Ascending aorta (tissue), 2 donors: Measurements from ENCODE around the gene UCK1. TPM values are rescaled to one million over a fixed set of nuclear protein-coding genes. Genes with fewer than 3 reads are reported as not detected.
A peak's percentile ranks its signal among the peaks of the same experiment; 100 is the strongest.

Source experiments
- DNase-seq, 2 donors: peaks; one replicate each; pipeline ENCODE4 v3.0.0-alpha.2; 2019; ENCODE audit warnings: low spot score in 2 of 2
- H3K27ac ChIP-seq, 2 donors: fragments of 200-600 bp; sonication (generic); one replicate each; pipeline ENCODE4 v1.5.1; 2016 to 2017; ENCODE audit warnings: mild to moderate bottlenecking in 1 of 2
- H3K27me3 ChIP-seq: fragments of 200-600 bp; sonication (generic); one replicate; pipeline ENCODE4 v1.5.1; 2017
- H3K36me3 ChIP-seq, 2 donors: fragments of 200-600 bp; sonication (generic); one replicate each; pipeline ENCODE4 v1.5.1; 2016
- H3K4me1 ChIP-seq, 2 donors: fragments of 200-600 bp; sonication (generic); one replicate each; pipeline ENCODE4 v1.5.1; 2016 to 2017; ENCODE audit warnings: mild to moderate bottlenecking in 1 of 2
- H3K4me3 ChIP-seq, 2 donors: fragments of 200-600 bp; sonication (generic); one replicate each; pipeline ENCODE4 v1.5.1; 2016 to 2017; ENCODE audit warnings: mild to moderate bottlenecking in 1 of 2
- H3K9me3 ChIP-seq, 2 donors: fragments of 200-600 bp; sonication (generic); one replicate each; pipeline ENCODE4 v1.5.1; 2016
- CTCF ChIP-seq, 3 experiments: fragments of 200-600 bp in 2 of 3; fragments of 450-650 bp in 1 of 3; sonication (generic) in 2 of 3; IDR thresholded peaks; one replicate each; pipeline ENCODE4 v1.5.1; 2016 to 2019; ENCODE audit warnings: antibody characterized with exemption in 3 of 3, mild to moderate bottlenecking in 1 of 3, moderate library complexity in 1 of 3
- intact Hi-C: fragments of 100-400 bp; cut with DNase I; formaldehyde crosslinking; loops from one replicate; pipeline ENCODE4 v1.15.1; 2023
- total RNA-seq: library from RNA; depleted of rRNA; stranded (reverse); fragments of >200 nt; gene quantifications from one replicate; pipeline ENCODE4 v1.1.0, GENCODE V29; 2016

Gene UCK1
- total RNA-seq, 1 donor from 2014 or later = 39.8 TPM

GRCh38 chr9:131511416-131511815, 19.6 kb downstream of the UCK1 start:
- Histone ChIP-seq H3K36me3 (peaks cover 73 to 76% of the 10 kb centered on the region in 2 donors), H3K27ac (no peak overlapping the region), H3K4me1 (no peaks in the 10 kb centered on the region), H3K4me3 (no peak overlapping the region), H3K9me3 (no peaks in the 10 kb centered on the region), H3K27me3 (no peaks in the 10 kb centered on the region)
- no peak for TF ChIP-seq CTCF (IDR thresholded peaks at IDR 0.05)
- intact Hi-C loops = no loop called here
- no peak for DNase-seq

GRCh38 chr9:131505012-131505411, 26.1 kb downstream of the UCK1 start:
- DNase-seq = no peak
- intact Hi-C loops = no loop called here
- no peak for TF ChIP-seq CTCF (IDR thresholded peaks at IDR 0.05)

GRCh38 chr9:131503626-131504465, 27.2 kb downstream of the UCK1 start:
- no peak for TF ChIP-seq CTCF (IDR thresholded peaks at IDR 0.05)
- Histone ChIP-seq H3K27ac (peak overlapping the region; percentile 12 to 54), H3K27me3 (no peaks in the 10 kb centered on the region), H3K9me3 (no peaks in the 10 kb centered on the region), H3K36me3 (peaks cover 14 to 16% of the 10 kb centered on the region in 2 donors), H3K4me3 (peak overlapping the region; percentile 89 to 96), H3K4me1 (peaks cover 10 to 17% of the 10 kb centered on the region in 2 donors)
- no peak for DNase-seq
- intact Hi-C loops = no loop called here

More at GRCh38 chr9:131505012-131505411, 26.1 kb downstream of the UCK1 start:
- Histone ChIP-seq H3K27me3 (no peaks in the 10 kb centered on the region), H3K4me3 (no peak overlapping the region), H3K27ac (no peak overlapping the region), H3K9me3 (no peaks in the 10 kb centered on the region), H3K4me1 (peaks cover 10 to 17% of the 10 kb centered on the region in 2 donors), H3K36me3 (peaks cover 15 to 16% of the 10 kb centered on the region in 2 donors)

GRCh38 chr9:131502781-131503625, 28.1 kb downstream of the UCK1 start, which contains the start of gene POMT1:
Gene POMT1, plus strand, starts transcription at chr9:131502918. Its CDS starts 1,301 bp downstream, at chr9:131504219.
- peak within 1 kb of the TSS; percentile 89 to 96 for H3K4me3 ChIP-seq
- H3K27ac ChIP-seq = peak within 1 kb of the TSS; percentile 12 to 54
- peaks cover 22 to 23% of the 10 kb centered on the region in 2 donors for H3K36me3 ChIP-seq
- intact Hi-C loops = no loop called here
- H3K4me1 ChIP-seq = peaks cover 10 to 17% of the 10 kb centered on the region in 2 donors
- H3K9me3 ChIP-seq = no peaks in the 10 kb centered on the region
- no peak for TF ChIP-seq CTCF (IDR thresholded peaks at IDR 0.05)
- no peaks in the 10 kb centered on the region for H3K27me3 ChIP-seq
- DNase-seq = peak; percentile 38 to 92

DNA sequence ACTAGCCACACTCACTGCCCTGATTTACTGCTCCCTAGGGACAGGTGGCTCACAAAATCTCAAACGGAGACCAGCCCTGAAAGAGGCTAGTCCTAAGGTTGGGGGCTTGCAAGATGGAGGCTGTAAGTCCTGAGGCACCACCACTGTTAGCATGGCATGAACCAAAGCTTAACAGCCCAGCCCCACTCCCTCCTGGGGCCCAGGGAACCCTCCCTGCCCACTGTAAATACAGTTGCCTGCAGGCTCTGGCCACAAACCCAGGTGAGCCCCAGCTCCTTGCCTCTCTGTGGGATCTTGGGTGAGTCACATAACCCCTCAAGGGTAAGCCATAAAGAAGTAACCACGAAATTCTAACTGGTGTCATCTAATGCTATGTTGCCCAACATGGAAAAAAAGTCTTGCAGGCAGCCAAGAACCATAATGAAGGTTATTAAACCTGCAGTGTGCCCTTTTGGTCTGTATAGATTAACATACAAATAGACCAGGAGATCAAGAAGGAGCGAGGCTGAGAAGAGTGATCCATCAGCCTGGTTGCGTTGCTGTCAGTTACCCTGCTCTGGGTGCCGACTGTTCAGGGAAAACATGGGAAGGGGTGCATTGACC, 30.0 kb downstream of the UCK1 start:
- intact Hi-C loops = no loop called here

More for the DNA sequence above, 30.0 kb downstream of the UCK1 start:
- DNase-seq = no peak
- H3K9me3 ChIP-seq = no peaks in the 10 kb centered on the region
- H3K27ac ChIP-seq = peak overlapping the region in 1 of 2 donors; percentile 2
- H3K4me3 ChIP-seq = no peak overlapping the region
- TF ChIP-seq CTCF (IDR thresholded peaks at IDR 0.05) = no peak
- H3K36me3 ChIP-seq = peaks cover 32 to 36% of the 10 kb centered on the region in 2 donors
- H3K27me3 ChIP-seq = no peaks in the 10 kb centered on the region
- peaks cover 10 to 17% of the 10 kb centered on the region in 2 donors for H3K4me1 ChIP-seq
